Rectal smooth muscle tissue (tissue), 1 donor: ENCODE measurements around the gene APP.
"Not testable (repeated sequence)": the region's sequence is repeated elsewhere in the genome, so short reads cannot be mapped to it uniquely, and the experiment has no call there.

ENCODE experiments used
- H3K27ac ChIP-seq: one replicate; pipeline ENCODE4 v1.7.0; 2013; ENCODE audit warnings: low read depth, low read length, inconsistent platforms
- H3K27me3 ChIP-seq: one replicate; pipeline ENCODE4 v1.7.0; 2013; ENCODE audit warnings: low read length; ENCODE audit not compliant: control insufficient read depth, insufficient read depth
- H3K36me3 ChIP-seq: one replicate; pipeline ENCODE4 v1.7.0; 2013; ENCODE audit warnings: low read length; ENCODE audit not compliant: control insufficient read depth, insufficient read depth
- H3K4me1 ChIP-seq: one replicate; pipeline ENCODE4 v1.7.0; 2013; ENCODE audit warnings: low read length; ENCODE audit not compliant: control insufficient read depth, insufficient read depth
- H3K4me3 ChIP-seq: one replicate; pipeline ENCODE4 v1.7.0; 2013; ENCODE audit warnings: low read length
- H3K9ac ChIP-seq: one replicate; pipeline ENCODE4 v1.7.0; 2013; ENCODE audit warnings: low read length

APP gene

GRCh38 chr21:25925064-25925800 lies 245.3 kb downstream of the APP start:
- Histone ChIP-seq H3K36me3 (no peaks in the 10 kb centered on the region), H3K27ac (peak overlapping the region; percentile 6), H3K27me3 (no peaks in the 10 kb centered on the region), H3K9ac (no peak overlapping the region), H3K4me1 (no peaks in the 10 kb centered on the region), H3K4me3 (no peak overlapping the region)

- not testable (repeated sequence) for H3K36me3 ChIP-seq, H3K27ac ChIP-seq, H3K4me3 ChIP-seq, H3K9ac ChIP-seq, H3K27me3 ChIP-seq, H3K4me1 ChIP-seq
These were observed 252.4 kb downstream of the APP start for GRCh38 chr21:25918152-25918551.

- Histone ChIP-seq H3K9ac (no peak overlapping the region), H3K4me3 (no peak overlapping the region), H3K27me3 (no peaks in the 10 kb centered on the region), H3K27ac (no peak overlapping the region), H3K36me3 (no peaks in the 10 kb centered on the region), H3K4me1 (no peaks in the 10 kb centered on the region)
These were observed 254.3 kb downstream of the APP start for GRCh38 chr21:25916226-25916625.

GRCh38 chr21:25913479-25913878 lies 257.1 kb downstream of the APP start:
- Histone ChIP-seq H3K4me1 (no peaks in the 10 kb centered on the region), H3K27ac (no peak overlapping the region), H3K9ac (no peak overlapping the region), H3K27me3 (no peaks in the 10 kb centered on the region), H3K4me3 (no peak overlapping the region), H3K36me3 (no peaks in the 10 kb centered on the region)

GRCh38 chr21:25912402-25912746 lies 258.2 kb downstream of the APP start:
- no peaks in the 10 kb centered on the region for H3K27me3 ChIP-seq
- H3K9ac ChIP-seq, result no peak overlapping the region
- no peak overlapping the region for H3K4me3 ChIP-seq
- H3K27ac ChIP-seq, result no peak overlapping the region
- no peaks in the 10 kb centered on the region for H3K4me1 ChIP-seq
- no peaks in the 10 kb centered on the region for H3K36me3 ChIP-seq

GRCh38 chr21:25911730-25912401 lies 258.7 kb downstream of the APP start:
- H3K4me1 ChIP-seq, result no peaks in the 10 kb centered on the region
- H3K27me3 ChIP-seq, result no peaks in the 10 kb centered on the region
- no peak overlapping the region for H3K9ac ChIP-seq
- no peaks in the 10 kb centered on the region for H3K36me3 ChIP-seq
- no peak overlapping the region for H3K4me3 ChIP-seq
- H3K27ac ChIP-seq, result no peak overlapping the region

GRCh38 chr21:25910809-25911208 lies 259.8 kb downstream of the APP start:
- Histone ChIP-seq H3K4me1 (no peaks in the 10 kb centered on the region), H3K27me3 (no peaks in the 10 kb centered on the region), H3K27ac (no peak overlapping the region), H3K9ac (no peak overlapping the region), H3K36me3 (no peaks in the 10 kb centered on the region), H3K4me3 (no peak overlapping the region)

GRCh38 chr21:25909341-25909740 lies 261.2 kb downstream of the APP start:
- Histone ChIP-seq H3K4me1 (no peaks in the 10 kb centered on the region), H3K27ac (no peak overlapping the region), H3K4me3 (no peak overlapping the region), H3K36me3 (no peaks in the 10 kb centered on the region), H3K27me3 (no peaks in the 10 kb centered on the region), H3K9ac (no peak overlapping the region)

GRCh38 chr21:25908495-25908894 lies 262.1 kb downstream of the APP start:
- Histone ChIP-seq H3K27ac (no peak overlapping the region), H3K9ac (no peak overlapping the region), H3K4me1 (no peaks in the 10 kb centered on the region), H3K27me3 (no peaks in the 10 kb centered on the region), H3K4me3 (no peak overlapping the region), H3K36me3 (no peaks in the 10 kb centered on the region)

- no peaks in the 10 kb centered on the region for H3K36me3 ChIP-seq
- H3K4me3 ChIP-seq, result no peak overlapping the region
- no peak overlapping the region for H3K27ac ChIP-seq
- no peaks in the 10 kb centered on the region for H3K4me1 ChIP-seq
- no peaks in the 10 kb centered on the region for H3K27me3 ChIP-seq
- H3K9ac ChIP-seq, result no peak overlapping the region
These were observed 262.8 kb downstream of the APP start for GRCh38 chr21:25907573-25908275.

GRCh38 chr21:25906587-25906986 lies 264.0 kb downstream of the APP start:
- no peaks in the 10 kb centered on the region for H3K27me3 ChIP-seq
- no peak overlapping the region for H3K27ac ChIP-seq
- H3K4me1 ChIP-seq, result no peaks in the 10 kb centered on the region
- H3K36me3 ChIP-seq, result no peaks in the 10 kb centered on the region
- no peak overlapping the region for H3K4me3 ChIP-seq
- H3K9ac ChIP-seq, result no peak overlapping the region

GRCh38 chr21:25905126-25905525 lies 265.4 kb downstream of the APP start:
- H3K36me3 ChIP-seq, result no peaks in the 10 kb centered on the region
- H3K4me3 ChIP-seq, result no peak overlapping the region
- no peaks in the 10 kb centered on the region for H3K27me3 ChIP-seq
- H3K9ac ChIP-seq, result no peak overlapping the region
- H3K27ac ChIP-seq, result no peak overlapping the region
- H3K4me1 ChIP-seq, result no peaks in the 10 kb centered on the region
